Gastrocnemius medialis (tissue), 4 donors: ENCODE results near the gene AQP5. TPM values are rescaled to one million over a fixed set of nuclear protein-coding genes. Genes with fewer than 3 reads are reported as not detected.

ENCODE experiments used
- ATAC-seq, 2 donors: fragments of 150-250 bp; one replicate each; pipeline ENCODE4 v1.9.1; 2016
- DNase-seq, 2 donors: peaks; one replicate each; pipeline ENCODE4 v3.0.0-alpha.2; 2019
- H3K27ac ChIP-seq, 4 donors: fragments of 200-600 bp; sonication (generic); 1 replicate in 1 of 4; 2 replicates in 3 of 4; pipeline ENCODE4 v1.5.1; 2016 to 2018; ENCODE audit warnings: mild to moderate bottlenecking in 2 of 4, moderate library complexity in 1 of 4
- H3K27me3 ChIP-seq, 3 donors: fragments of 200-600 bp; sonication (generic) in 2 of 3; 1 replicate in 1 of 3; 2 replicates in 2 of 3; pipeline versions ENCODE4 v1.5.1 to v1.6.0; 2016 to 2019; ENCODE audit warnings: mild to moderate bottlenecking in 1 of 3, moderate library complexity in 1 of 3
- H3K36me3 ChIP-seq, 2 donors: fragments of 200-600 bp; sonication (generic) in 1 of 2; one replicate each; pipeline ENCODE4 v1.5.1; 2017 to 2018
- H3K4me1 ChIP-seq, 2 donors: fragments of 200-600 bp; sonication (generic) in 1 of 2; one replicate each; pipeline ENCODE4 v1.5.1; 2016 to 2017; ENCODE audit warnings: mild to moderate bottlenecking in 2 of 2
- H3K4me3 ChIP-seq, 4 donors: fragments of 200-600 bp; sonication (generic) in 3 of 4; 1 replicate in 1 of 4; 2 replicates in 3 of 4; pipeline ENCODE4 v1.5.1; 2016 to 2019; ENCODE audit warnings: mild to moderate bottlenecking in 2 of 4
- H3K9me3 ChIP-seq, 3 donors: fragments of 200-600 bp; sonication (generic) in 2 of 3; 1 replicate in 1 of 3; 2 replicates in 2 of 3; pipeline ENCODE4 v1.5.1; 2016 to 2019
- POLR2A ChIP-seq, 2 donors: fragments of 450-650 bp; IDR thresholded peaks; one replicate each; pipeline ENCODE4 v1.6.1; 2017; ENCODE audit warnings: antibody characterized with exemption in 2 of 2, mild to moderate bottlenecking in 2 of 2, moderate library complexity in 2 of 2
- in situ Hi-C, 4 donors: fragments of 200-750 bp; cut with MboI; loops; one replicate each; pipeline versions ENCODE4 v1.15.0 to v1.8.0; 2017; ENCODE audit warnings: low sequenced_read_pairs in 4 of 4
- intact Hi-C: fragments of 100-400 bp; cut with DNase I; formaldehyde crosslinking; loops from one replicate; pipeline ENCODE4 v1.15.1; 2023; ENCODE audit warnings: low total_unique reads
- total RNA-seq, 4 donors: library from RNA; depleted of rRNA; stranded (reverse); fragments of >200 nt; gene quantifications; one replicate each; pipeline versions ENCODE4 v1.1.0 to v1.2.3, GENCODE V29; 2016
- TF ChIP-seq, protein P1 (sequence below), 5 experiments: fragments of 450-650 bp in 3 of 5; fragments of 200-600 bp in 2 of 5; sonication (generic) in 2 of 5; IDR thresholded peaks in 4 of 5; conservative IDR thresholded peaks in 1 of 5; 1 replicate in 4 of 5; 2 replicates in 1 of 5; pipeline ENCODE4 v1.5.1; 2016 to 2019; ENCODE audit warnings: antibody characterized with exemption in 5 of 5, mild to moderate bottlenecking in 3 of 5, moderate library complexity in 3 of 5

The AQP5 gene
- not detected for total RNA-seq

GRCh38 chr12:49961111-49961922 lies at the start of gene AQP5:
Gene AQP5 (plus strand): TSS chr12:49961872. CDS start chr12:49962018, 146 bp downstream.
- Histone ChIP-seq H3K4me3 (peak within 1 kb of the TSS in 2 of 4 donors; percentile 22 to 37), H3K27ac (no peak within 1 kb of the TSS), H3K36me3 (no peaks in the 10 kb centered on the region), H3K4me1 (no peaks in the 10 kb centered on the region), H3K9me3 (no peaks in the 10 kb centered on the region), H3K27me3 (peaks cover 21 to 33% (median 26%) of the 10 kb centered on the region in 3 donors)
- ATAC-seq = no peak
- in situ Hi-C loops = no loop called here
- TF ChIP-seq POLR2A (IDR thresholded peaks at IDR 0.05) = no peak
- TF ChIP-seq, protein P1, sequence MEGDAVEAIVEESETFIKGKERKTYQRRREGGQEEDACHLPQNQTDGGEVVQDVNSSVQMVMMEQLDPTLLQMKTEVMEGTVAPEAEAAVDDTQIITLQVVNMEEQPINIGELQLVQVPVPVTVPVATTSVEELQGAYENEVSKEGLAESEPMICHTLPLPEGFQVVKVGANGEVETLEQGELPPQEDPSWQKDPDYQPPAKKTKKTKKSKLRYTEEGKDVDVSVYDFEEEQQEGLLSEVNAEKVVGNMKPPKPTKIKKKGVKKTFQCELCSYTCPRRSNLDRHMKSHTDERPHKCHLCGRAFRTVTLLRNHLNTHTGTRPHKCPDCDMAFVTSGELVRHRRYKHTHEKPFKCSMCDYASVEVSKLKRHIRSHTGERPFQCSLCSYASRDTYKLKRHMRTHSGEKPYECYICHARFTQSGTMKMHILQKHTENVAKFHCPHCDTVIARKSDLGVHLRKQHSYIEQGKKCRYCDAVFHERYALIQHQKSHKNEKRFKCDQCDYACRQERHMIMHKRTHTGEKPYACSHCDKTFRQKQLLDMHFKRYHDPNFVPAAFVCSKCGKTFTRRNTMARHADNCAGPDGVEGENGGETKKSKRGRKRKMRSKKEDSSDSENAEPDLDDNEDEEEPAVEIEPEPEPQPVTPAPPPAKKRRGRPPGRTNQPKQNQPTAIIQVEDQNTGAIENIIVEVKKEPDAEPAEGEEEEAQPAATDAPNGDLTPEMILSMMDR (IDR thresholded peaks at IDR 0.05 in 4 of 5, conservative IDR thresholded peaks at IDR 0.05 in 1 of 5) = no peak
- intact Hi-C loops = loop anchor here (10.0 kb wide), 1 partner anchor 97 kb away; no protein-coding TSS in a partner anchor
- DNase-seq = no peak

- ATAC-seq (peak in 1 of 2 donors; percentile 30), DNase-seq (peak in 1 of 2 donors; percentile 41)
- H3K4me3 ChIP-seq = no peak overlapping the region
- H3K27me3 ChIP-seq = no peaks in the 10 kb centered on the region
- intact Hi-C loops = no loop called here
- H3K4me1 ChIP-seq = no peaks in the 10 kb centered on the region
- H3K36me3 ChIP-seq = no peaks in the 10 kb centered on the region
- H3K9me3 ChIP-seq = no peaks in the 10 kb centered on the region
- TF ChIP-seq, protein P1 (IDR thresholded peaks at IDR 0.05 in 4 of 5, conservative IDR thresholded peaks at IDR 0.05 in 1 of 5) = no peak
- no peak overlapping the region for H3K27ac ChIP-seq
- in situ Hi-C loops = no loop called here
Observed at GRCh38 chr12:49912345-49913255, 49.1 kb upstream of the AQP5 start.

DNA sequence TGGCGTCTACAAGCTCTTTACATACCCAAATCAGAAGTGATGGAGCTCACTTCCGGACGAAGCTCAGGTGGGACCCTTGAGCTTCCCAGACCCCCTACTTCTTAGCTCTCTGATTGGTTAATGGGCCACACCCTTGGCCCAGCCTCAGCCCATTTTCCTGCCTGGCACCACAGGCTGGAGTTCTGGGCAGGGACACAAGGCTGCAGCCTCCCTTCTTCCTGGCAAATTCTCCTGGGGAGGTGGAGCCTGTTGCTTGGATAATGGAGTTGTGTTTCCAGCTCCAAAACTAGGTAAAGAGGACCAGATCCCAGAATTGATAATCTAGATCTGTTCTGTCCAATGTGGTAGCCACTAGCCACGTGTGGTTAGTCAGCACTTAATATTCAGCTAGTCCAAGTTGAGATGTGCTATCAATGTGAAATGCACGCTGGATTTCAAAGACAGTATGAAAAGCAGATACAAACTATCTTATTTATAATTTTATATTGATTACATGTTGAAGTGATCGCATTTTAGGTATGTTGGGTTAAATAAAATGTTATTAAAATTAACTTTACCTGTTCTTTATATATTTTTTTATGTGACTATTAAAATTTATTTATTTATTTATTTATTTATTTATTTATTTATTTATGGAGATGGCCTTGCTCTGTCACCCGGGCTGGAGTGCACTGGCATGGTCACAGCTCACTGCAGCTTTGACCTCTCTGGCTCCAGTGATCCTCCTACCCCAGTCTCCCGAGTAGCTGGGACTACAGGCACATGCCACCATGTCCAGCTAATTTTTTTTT lies 45.3 kb upstream of the AQP5 start:
- no peak overlapping the region for H3K27ac ChIP-seq
- ATAC-seq = no peak
- H3K27me3 ChIP-seq = no peaks in the 10 kb centered on the region
- in situ Hi-C loops (no loop called here), intact Hi-C loops (no loop called here)
- no peak overlapping the region for H3K4me3 ChIP-seq
- H3K4me1 ChIP-seq = no peaks in the 10 kb centered on the region
- H3K9me3 ChIP-seq = no peaks in the 10 kb centered on the region
- no peak for TF ChIP-seq POLR2A (IDR thresholded peaks at IDR 0.05)
- TF ChIP-seq, protein P1 (IDR thresholded peaks at IDR 0.05 in 4 of 5, conservative IDR thresholded peaks at IDR 0.05 in 1 of 5) = no peak
- DNase-seq = no peak
- H3K36me3 ChIP-seq = no peaks in the 10 kb centered on the region

DNA sequence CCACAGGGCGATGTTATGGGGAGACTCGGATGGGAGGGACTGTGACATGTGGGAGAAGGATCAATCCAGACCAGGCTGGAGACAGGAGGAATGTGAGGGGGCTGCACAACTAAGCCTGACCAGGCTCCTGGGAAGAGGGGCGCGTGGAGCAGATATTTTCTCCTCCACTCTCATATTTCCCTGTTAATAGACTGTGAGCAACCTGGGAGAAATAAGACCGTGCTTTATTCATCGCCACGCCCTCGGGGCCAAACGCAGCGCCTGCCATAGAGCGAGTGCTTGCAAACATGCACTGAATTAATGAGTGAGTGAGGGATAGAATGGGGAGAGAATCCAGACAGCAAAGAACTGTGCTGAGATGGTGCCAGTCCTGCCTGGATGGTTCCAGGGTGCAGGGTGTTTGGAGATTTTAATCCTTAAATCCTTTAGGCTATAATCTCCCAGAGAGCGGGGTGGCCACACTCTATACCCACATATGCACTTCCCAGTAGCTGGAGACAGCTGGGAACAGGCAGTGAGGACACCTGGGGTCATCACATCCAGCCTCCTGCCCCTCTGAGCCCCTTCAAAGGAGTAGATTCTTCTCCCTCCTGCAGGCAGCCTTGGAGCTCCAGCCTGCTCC lies 44.4 kb upstream of the AQP5 start:
- no peaks in the 10 kb centered on the region for H3K36me3 ChIP-seq
- TF ChIP-seq, protein P1 (IDR thresholded peaks at IDR 0.05 in 4 of 5, conservative IDR thresholded peaks at IDR 0.05 in 1 of 5) = no peak
- TF ChIP-seq POLR2A (IDR thresholded peaks at IDR 0.05) = no peak
- H3K9me3 ChIP-seq = no peaks in the 10 kb centered on the region
- no peak overlapping the region for H3K4me3 ChIP-seq
- in situ Hi-C loops = no loop called here
- no peak overlapping the region for H3K27ac ChIP-seq
- H3K4me1 ChIP-seq = no peaks in the 10 kb centered on the region
- intact Hi-C loops = no loop called here
- ATAC-seq (no peak), DNase-seq (no peak)
- no peaks in the 10 kb centered on the region for H3K27me3 ChIP-seq
